ENCODE results near the gene ATP6V0A4. TPM values are rescaled to one million over a fixed set of nuclear protein-coding genes. Genes with fewer than 3 reads are reported as not detected.

ATP6V0A4 gene
- total RNA-seq, 1 experiment from 2014 or later: not detected

DNA sequence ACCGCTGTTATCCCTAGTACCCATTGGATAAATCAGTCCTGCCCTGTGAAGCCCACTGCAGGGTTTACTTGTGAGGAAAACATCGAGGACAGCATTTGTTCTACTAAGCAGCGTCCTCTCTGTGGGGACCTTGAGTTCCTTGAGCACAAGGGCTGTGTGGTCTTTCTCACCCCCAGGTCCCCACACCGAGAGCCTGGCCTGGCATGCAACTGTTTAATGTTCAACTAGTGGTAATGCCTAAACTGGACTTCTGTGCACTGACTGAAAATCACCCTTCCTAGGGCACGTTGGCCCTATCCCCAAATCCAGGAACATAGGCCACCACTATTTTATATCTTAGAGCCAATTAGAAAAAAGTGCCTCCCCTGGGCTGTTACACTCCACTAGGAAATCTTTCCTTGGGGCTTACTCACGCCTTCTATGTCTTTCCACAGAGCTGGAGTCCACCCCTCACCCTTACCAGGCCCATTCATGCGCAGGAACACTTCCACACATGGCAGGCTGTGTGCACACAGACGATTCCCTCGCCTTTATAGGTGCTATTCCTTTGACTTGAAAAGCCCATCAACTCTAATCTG, 1.9 kb downstream of the ATP6V0A4 start (continued):
- TF ChIP-seq, protein P1, sequence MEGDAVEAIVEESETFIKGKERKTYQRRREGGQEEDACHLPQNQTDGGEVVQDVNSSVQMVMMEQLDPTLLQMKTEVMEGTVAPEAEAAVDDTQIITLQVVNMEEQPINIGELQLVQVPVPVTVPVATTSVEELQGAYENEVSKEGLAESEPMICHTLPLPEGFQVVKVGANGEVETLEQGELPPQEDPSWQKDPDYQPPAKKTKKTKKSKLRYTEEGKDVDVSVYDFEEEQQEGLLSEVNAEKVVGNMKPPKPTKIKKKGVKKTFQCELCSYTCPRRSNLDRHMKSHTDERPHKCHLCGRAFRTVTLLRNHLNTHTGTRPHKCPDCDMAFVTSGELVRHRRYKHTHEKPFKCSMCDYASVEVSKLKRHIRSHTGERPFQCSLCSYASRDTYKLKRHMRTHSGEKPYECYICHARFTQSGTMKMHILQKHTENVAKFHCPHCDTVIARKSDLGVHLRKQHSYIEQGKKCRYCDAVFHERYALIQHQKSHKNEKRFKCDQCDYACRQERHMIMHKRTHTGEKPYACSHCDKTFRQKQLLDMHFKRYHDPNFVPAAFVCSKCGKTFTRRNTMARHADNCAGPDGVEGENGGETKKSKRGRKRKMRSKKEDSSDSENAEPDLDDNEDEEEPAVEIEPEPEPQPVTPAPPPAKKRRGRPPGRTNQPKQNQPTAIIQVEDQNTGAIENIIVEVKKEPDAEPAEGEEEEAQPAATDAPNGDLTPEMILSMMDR (IDR thresholded peaks at IDR 0.05 in 2 of 3, conservative IDR thresholded peaks at IDR 0.05 in 1 of 3; ENCODE audit: borderline replicate concordance in 1 of 3, insufficient read depth in 1 of 3, low read depth in 2 of 3, low read length in 2 of 3): no peak
- TF ChIP-seq ZFX (IDR thresholded peaks at IDR 0.05): no peak

DNA sequence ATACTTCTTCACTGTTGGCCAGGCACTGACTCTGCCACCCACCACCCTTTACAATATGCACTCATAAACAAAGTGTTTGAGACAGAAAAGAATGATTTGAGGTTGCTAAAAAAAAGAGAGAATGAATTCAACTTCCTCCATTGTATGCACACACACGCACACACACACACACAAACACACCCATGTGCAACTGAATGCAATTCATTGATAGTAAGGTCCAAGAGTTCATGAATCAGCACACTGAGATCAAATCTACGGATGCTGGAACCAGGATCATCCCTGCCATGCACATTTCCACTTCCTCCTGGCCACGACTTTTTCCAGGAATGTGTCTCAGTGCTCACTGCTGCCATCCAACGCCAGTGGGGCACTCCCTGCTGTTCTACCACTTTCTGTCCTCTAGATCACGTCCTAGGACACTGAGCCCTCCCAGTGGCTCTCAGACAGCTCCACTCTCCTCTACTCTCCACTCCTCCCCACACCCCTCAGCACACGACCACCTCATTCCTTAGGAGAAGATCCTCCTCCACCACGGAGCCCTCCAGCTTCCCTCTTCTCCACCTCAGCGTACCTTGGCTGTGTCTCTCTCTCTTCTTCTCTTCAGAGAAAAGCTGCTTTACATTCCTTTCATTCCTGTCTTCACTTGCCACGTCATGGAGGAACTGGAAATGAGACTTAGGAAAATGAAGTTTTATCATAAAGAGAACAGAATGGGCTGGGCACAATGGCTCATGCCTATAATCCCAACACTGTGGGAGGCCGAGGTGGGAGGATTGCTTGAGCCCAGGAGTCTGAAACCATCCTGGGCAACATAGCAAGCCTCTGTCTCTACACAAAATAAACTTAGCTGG, 12.2 kb downstream of the ATP6V0A4 start:
- H3K4me2 ChIP-seq (ENCODE audit: low read length): peak overlapping the region; percentile 72
- intact Hi-C loops (cut with micrococcal nuclease): no loop called here
- TF ChIP-seq TCF7L2 (IDR thresholded peaks at IDR 0.05; ENCODE audit: borderline replicate concordance, extremely low read depth, insufficient read depth, insufficient read length) (no peak), SP1 (IDR thresholded peaks at IDR 0.05; ENCODE audit: low read depth) (peak; percentile 13; the same call in 1 of the 2 replicates), POLR2AphosphoS5 (IDR thresholded peaks at IDR 0.05; ENCODE audit: low read depth, low read length) (no peak), EGR1 (IDR thresholded peaks at IDR 0.05; ENCODE audit: low read depth) (no peak), RAD21 (IDR thresholded peaks at IDR 0.05; ENCODE audit: low read depth) (peak; percentile 40; the same call in 1 of the 2 replicates), EZH2phosphoT487 (IDR thresholded peaks at IDR 0.05; ENCODE audit: borderline replicate concordance) (no peak), CBX3 (IDR thresholded peaks at IDR 0.05; ENCODE audit: low read depth) (peak; percentile 57), JUND (IDR thresholded peaks at IDR 0.05) (no peak), ZFX (IDR thresholded peaks at IDR 0.05) (no peak), FOSL1 (IDR thresholded peaks at IDR 0.05; ENCODE audit: low read depth) (no peak), SRF (IDR thresholded peaks at IDR 0.05; ENCODE audit: low read depth) (no peak), SIN3A (IDR thresholded peaks at IDR 0.05; ENCODE audit: low read depth) (no peak)
- TF ChIP-seq, protein P1 (IDR thresholded peaks at IDR 0.05 in 2 of 3, conservative IDR thresholded peaks at IDR 0.05 in 1 of 3; ENCODE audit: borderline replicate concordance in 1 of 3, insufficient read depth in 1 of 3, low read depth in 2 of 3, low read length in 2 of 3): peak; percentile 15 to 36 (median 31); a peak in 2 of 6 replicates
- TF ChIP-seq, protein P2, sequence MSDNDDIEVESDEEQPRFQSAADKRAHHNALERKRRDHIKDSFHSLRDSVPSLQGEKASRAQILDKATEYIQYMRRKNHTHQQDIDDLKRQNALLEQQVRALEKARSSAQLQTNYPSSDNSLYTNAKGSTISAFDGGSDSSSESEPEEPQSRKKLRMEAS (IDR thresholded peaks at IDR 0.05): peak; percentile 50
- TF ChIP-seq, protein P3, sequence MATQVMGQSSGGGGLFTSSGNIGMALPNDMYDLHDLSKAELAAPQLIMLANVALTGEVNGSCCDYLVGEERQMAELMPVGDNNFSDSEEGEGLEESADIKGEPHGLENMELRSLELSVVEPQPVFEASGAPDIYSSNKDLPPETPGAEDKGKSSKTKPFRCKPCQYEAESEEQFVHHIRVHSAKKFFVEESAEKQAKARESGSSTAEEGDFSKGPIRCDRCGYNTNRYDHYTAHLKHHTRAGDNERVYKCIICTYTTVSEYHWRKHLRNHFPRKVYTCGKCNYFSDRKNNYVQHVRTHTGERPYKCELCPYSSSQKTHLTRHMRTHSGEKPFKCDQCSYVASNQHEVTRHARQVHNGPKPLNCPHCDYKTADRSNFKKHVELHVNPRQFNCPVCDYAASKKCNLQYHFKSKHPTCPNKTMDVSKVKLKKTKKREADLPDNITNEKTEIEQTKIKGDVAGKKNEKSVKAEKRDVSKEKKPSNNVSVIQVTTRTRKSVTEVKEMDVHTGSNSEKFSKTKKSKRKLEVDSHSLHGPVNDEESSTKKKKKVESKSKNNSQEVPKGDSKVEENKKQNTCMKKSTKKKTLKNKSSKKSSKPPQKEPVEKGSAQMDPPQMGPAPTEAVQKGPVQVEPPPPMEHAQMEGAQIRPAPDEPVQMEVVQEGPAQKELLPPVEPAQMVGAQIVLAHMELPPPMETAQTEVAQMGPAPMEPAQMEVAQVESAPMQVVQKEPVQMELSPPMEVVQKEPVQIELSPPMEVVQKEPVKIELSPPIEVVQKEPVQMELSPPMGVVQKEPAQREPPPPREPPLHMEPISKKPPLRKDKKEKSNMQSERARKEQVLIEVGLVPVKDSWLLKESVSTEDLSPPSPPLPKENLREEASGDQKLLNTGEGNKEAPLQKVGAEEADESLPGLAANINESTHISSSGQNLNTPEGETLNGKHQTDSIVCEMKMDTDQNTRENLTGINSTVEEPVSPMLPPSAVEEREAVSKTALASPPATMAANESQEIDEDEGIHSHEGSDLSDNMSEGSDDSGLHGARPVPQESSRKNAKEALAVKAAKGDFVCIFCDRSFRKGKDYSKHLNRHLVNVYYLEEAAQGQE (IDR thresholded peaks at IDR 0.05; ENCODE audit: low read depth): no peak

More for the DNA sequence above, 12.2 kb downstream of the ATP6V0A4 start:
- Histone ChIP-seq H2AFZ (ENCODE audit: low read depth, low read length, poor library complexity, severe bottlenecking) (peak overlapping the region; percentile 96), H3K27ac (ENCODE audit: low read depth, low read length) (0 out of 2 replicates have a peak overlapping the region, but pooled peaks have one; percentile 10), H3K9ac (ENCODE audit: low read length) (peak overlapping the region; percentile 46), H4K20me1 (ENCODE audit: insufficient read depth) (no peaks in the 10 kb centered on the region), H3K4me3 (replicated peaks in 1 of 2; ENCODE audit: low read depth in 1 of 2, low read length in 2 of 2) (peak overlapping the region in 1 of 2 experiments; percentile 43; a peak in 2 of 4 replicates), H3K36me3 (ENCODE audit: control insufficient read depth in 1 of 2, insufficient read depth in 2 of 2, low read length in 2 of 2) (no peaks in the 10 kb centered on the region), H3K9me3 (ENCODE audit: control insufficient read depth in 1 of 2, insufficient read depth in 1 of 2, low read depth in 1 of 2, low read length in 2 of 2) (no peaks in the 10 kb centered on the region), H3K27me3 (ENCODE audit: insufficient read depth, low read length) (no peaks in the 10 kb centered on the region), H3K4me1 (ENCODE audit: control insufficient read depth in 1 of 2, insufficient read depth in 2 of 2, low read length in 2 of 2) (peaks cover 3 to 13% of the 10 kb centered on the region in 2 experiments; a peak in 3 of 4 replicates), H3K79me2 (ENCODE audit: insufficient read depth, low read length) (no peaks in the 10 kb centered on the region), H3K9me2 (ENCODE audit: insufficient read depth) (no peaks in the 10 kb centered on the region)
- ChIA-PET RAD21 (ENCODE audit: low non-redundant PET in 1 of 2, low total read pairs in 2 of 2, uncharacterized antibody in 2 of 2, unreplicated experiment in 2 of 2) (no interaction called here), POLR2A (interaction anchor here (1.4 kb wide), 1 partner anchor 9 kb away, joined by 3 read pairs; no protein-coding TSS in a partner anchor), CTCF (no interaction called here)
- DNase-seq (ENCODE audit: low read depth, low spot score): peak; percentile 39
- ATAC-seq: peak; percentile 97
- BruUV-seq (replicated peaks): no TSS peak
